Mesodermal cell (in vitro differentiated cells): ENCODE results near the gene P4HA2.

ENCODE experiments used
- H3K27ac ChIP-seq: 2 replicates; pipeline ENCODE4 v1.7.0; 2013; ENCODE audit warnings: mild to moderate bottlenecking, low read depth, low read length, moderate library complexity; ENCODE audit not compliant: severe bottlenecking
- H3K36me3 ChIP-seq: 2 replicates; pipeline ENCODE4 v1.7.1; 2013; ENCODE audit warnings: mild to moderate bottlenecking, low read length, moderate library complexity; ENCODE audit not compliant: control insufficient read depth, insufficient read depth
- H3K4me1 ChIP-seq: one replicate; pipeline ENCODE4 v1.7.1; 2013; ENCODE audit warnings: mild to moderate bottlenecking, low read length; ENCODE audit not compliant: insufficient read depth, control insufficient read depth, poor library complexity, severe bottlenecking
- H3K4me3 ChIP-seq: 2 replicates; pipeline ENCODE4 v1.7.0; 2013; ENCODE audit warnings: low read length, control low read depth, mild to moderate bottlenecking; ENCODE audit not compliant: insufficient read depth, poor library complexity, severe bottlenecking; ENCODE audit errors: extremely low read depth
- H3K9me3 ChIP-seq: 2 replicates; pipeline ENCODE4 v1.7.1; 2013; ENCODE audit warnings: mild to moderate bottlenecking, low read length, moderate library complexity; ENCODE audit not compliant: control insufficient read depth
- WGBS, 2 experiments: methylation state at CpG; one replicate each; pipeline ENCODE4 v1.1.5; 2013; ENCODE audit warnings: missing lambda C conversion rate in 2 of 2; ENCODE audit not compliant: insufficient coverage in 2 of 2; 5-methylcytosine and 5-hydroxymethylcytosine counted together

The P4HA2 gene

GRCh38 chr5:132262882-132263547 is 35.4 kb upstream of the P4HA2 start:
- Histone ChIP-seq H3K4me3 (no peak overlapping the region), H3K27ac (no peak overlapping the region), H3K9me3 (no peaks in the 10 kb centered on the region), H3K36me3 (peaks cover 29% of the 10 kb centered on the region), H3K4me1 (peaks cover 64% of the 10 kb centered on the region)
- no CpG with 5 or more reads among the region's 2 CpGs for WGBS, 2 experiments

- H3K4me1 ChIP-seq = peaks cover 64% of the 10 kb centered on the region
- no peak overlapping the region for H3K4me3 ChIP-seq
- H3K9me3 ChIP-seq = no peaks in the 10 kb centered on the region
- H3K36me3 ChIP-seq = peaks cover 21% of the 10 kb centered on the region
- H3K27ac ChIP-seq = no peak overlapping the region
- WGBS, 2 experiments = 89 to 93% methylated on average over 7 of the region's 7 CpGs
Observed at GRCh38 chr5:132261881-132262845, 34.5 kb upstream of the P4HA2 start.

GRCh38 chr5:132260714-132261551 is 33.3 kb upstream of the P4HA2 start:
- peaks cover 11% of the 10 kb centered on the region for H3K36me3 ChIP-seq
- peaks cover 57% of the 10 kb centered on the region for H3K4me1 ChIP-seq
- no peak overlapping the region for H3K27ac ChIP-seq
- no peaks in the 10 kb centered on the region for H3K9me3 ChIP-seq
- WGBS, 2 experiments = 53 to 67% methylated on average over 1 to 4 of the region's 6 CpGs
- no peak overlapping the region for H3K4me3 ChIP-seq

- H3K27ac ChIP-seq = peak overlapping the region; percentile 23
- H3K4me1 ChIP-seq = peaks cover 49% of the 10 kb centered on the region
- no peak overlapping the region for H3K4me3 ChIP-seq
- no peaks in the 10 kb centered on the region for H3K9me3 ChIP-seq
- whole genome bisulfite sequencing, 2 experiments = 68 to 85% methylated on average over 6 of the region's 6 CpGs
- peaks cover 11% of the 10 kb centered on the region for H3K36me3 ChIP-seq
Observed at GRCh38 chr5:132260051-132260450, 32.4 kb upstream of the P4HA2 start.

GRCh38 chr5:132259069-132259851 is 31.6 kb upstream of the P4HA2 start:
- peak overlapping the region; percentile 62 for H3K27ac ChIP-seq
- peak overlapping the region; percentile 1 for H3K4me3 ChIP-seq
- peaks cover 41% of the 10 kb centered on the region for H3K4me1 ChIP-seq
- no peaks in the 10 kb centered on the region for H3K9me3 ChIP-seq
- H3K36me3 ChIP-seq = peaks cover 11% of the 10 kb centered on the region
- 77 to 85% methylated on average over 18 to 21 of the region's 24 CpGs for WGBS, 2 experiments

GRCh38 chr5:132258102-132259068 is 30.7 kb upstream of the P4HA2 start:
- Histone ChIP-seq H3K27ac (peak overlapping the region; percentile 62), H3K4me1 (peaks cover 33% of the 10 kb centered on the region), H3K36me3 (peaks cover 10% of the 10 kb centered on the region), H3K4me3 (peak overlapping the region; percentile 58), H3K9me3 (no peaks in the 10 kb centered on the region)
- WGBS, 2 experiments = 64 to 68% methylated on average over 8 to 12 of the region's 19 CpGs

- 11 to 17% methylated on average over 58 to 64 of the region's 88 CpGs for WGBS, 2 experiments
- peaks cover 8% of the 10 kb centered on the region for H3K36me3 ChIP-seq
- H3K4me3 ChIP-seq = peak within 1 kb of the TSS; percentile 58
- H3K9me3 ChIP-seq = no peaks in the 10 kb centered on the region
- peak within 1 kb of the TSS; percentile 62 for H3K27ac ChIP-seq
- H3K4me1 ChIP-seq = peaks cover 30% of the 10 kb centered on the region
Observed at GRCh38 chr5:132257131-132258101, 29.8 kb upstream of the P4HA2 start, which contains the start of gene PDLIM4. PDLIM4 (plus strand) TSS chr5:132257696; CDS start chr5:132257735, 39 bp downstream.

- H3K4me3 ChIP-seq = peak overlapping the region; percentile 58
- peaks cover 30% of the 10 kb centered on the region for H3K4me1 ChIP-seq
- no peak overlapping the region for H3K27ac ChIP-seq
- no peaks in the 10 kb centered on the region for H3K9me3 ChIP-seq
- WGBS, 2 experiments = 80 to 84% methylated on average over 3 to 5 of the region's 6 CpGs
- peaks cover 2% of the 10 kb centered on the region for H3K36me3 ChIP-seq
Observed at GRCh38 chr5:132256783-132257130, 29.1 kb upstream of the P4HA2 start.
